ENCODE results near the gene CCNJ.
"Not testable (repeated sequence)": the region's sequence is repeated elsewhere in the genome, so short reads cannot be mapped to it uniquely, and the experiment has no call there.

Gene CCNJ

DNA sequence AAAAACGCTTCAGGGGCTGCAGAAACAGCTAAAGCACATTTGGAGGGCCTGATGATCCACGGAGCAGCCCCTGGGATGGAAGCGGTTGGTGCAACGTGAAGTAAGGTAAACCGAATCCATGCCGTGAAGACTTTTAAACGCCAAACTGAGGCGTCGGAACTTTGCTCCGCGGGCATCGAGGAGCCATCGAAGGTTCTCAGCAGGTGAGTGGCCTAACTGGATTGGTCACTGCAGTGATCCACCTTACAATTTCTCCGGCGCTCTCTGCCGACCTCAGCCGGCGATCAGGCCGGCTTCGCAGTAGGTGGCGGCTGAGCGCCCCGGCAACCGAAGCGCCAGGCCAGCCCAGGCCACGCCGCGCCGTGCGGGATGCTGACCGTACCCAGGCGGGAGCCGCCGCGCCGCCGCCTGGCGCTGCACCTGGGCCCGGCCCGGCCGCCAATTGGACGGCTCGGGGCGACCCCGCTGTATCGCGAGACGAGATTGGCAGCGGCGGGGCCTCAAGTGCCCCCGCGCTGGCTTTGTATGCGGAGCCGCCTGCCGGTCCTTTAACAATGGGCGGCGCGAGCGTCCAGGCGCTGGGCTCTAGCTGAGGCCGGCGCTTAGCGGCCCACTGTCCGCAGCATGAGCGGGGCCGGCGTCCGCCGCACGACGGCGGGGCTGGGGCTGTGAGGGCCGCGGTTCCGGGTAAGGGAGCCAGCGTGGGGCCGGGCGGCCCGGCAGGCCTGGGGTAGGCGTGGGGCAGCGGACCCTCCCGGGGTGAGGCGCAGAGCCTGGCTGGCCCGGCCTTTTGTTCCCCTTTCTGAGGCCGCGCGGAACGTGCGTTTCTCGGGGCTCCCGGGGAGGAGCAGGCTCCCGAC is at the start of gene CCNJ:
TSS of gene CCNJ (plus strand) at position 551 of the 860 bp plus-strand sequence. CDS start 811 bp downstream, outside the sequence.
- FAIRE-seq (peak; percentile 75), DNase-seq (ENCODE audit: extremely low spot score, insufficient read length, low read depth) (peak; percentile 92)

DNA sequence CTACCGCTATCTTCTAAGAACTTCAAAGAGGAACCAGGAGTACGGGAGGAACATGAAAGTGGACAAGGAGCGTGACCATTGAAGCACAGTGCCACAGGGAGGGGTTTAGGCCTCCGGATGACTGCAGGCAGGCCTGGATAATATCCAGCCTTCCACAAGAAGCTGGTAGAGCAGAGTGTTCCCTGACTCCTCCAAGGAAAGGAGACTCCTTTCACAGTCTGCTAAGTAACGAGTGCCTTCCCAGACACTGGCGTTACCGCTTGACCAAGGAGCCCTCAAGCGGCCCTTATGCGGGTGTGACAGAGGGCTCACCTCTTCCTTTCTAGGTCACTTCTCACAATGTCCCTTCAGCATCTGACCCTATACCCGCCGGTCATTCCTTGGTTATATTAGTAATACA is 49.0 kb upstream of the CCNJ start:
- FAIRE-seq; DNase-seq (ENCODE audit: extremely low spot score, insufficient read length, low read depth): not testable (repeated sequence)

- DNase-seq (ENCODE audit: extremely low spot score, insufficient read length, low read depth) = no peak
- no peak for FAIRE-seq
These were observed 45.1 kb upstream of the CCNJ start for GRCh38 chr10:95998255-95998784.

DNA sequence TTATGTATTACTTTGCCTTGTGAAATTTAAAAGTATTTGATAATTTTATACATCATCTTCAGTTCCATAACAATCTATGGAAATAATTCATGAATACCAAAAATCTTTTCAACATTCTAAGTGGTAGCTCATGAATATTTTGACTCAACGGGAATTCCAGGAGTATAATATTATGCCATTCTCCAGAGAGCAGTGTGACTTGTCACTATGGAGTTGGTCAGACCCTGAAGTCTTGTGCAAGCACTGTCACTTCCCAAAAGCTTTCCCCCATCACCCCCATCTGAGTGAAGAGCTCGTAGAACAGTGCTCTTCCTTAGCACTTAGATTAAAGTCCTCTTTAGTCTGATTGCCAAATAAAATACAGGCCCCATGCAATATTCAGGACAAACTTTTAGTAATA is 29.4 kb upstream of the CCNJ start:
- FAIRE-seq = no peak
- no peak for DNase-seq (ENCODE audit: extremely low spot score, insufficient read length, low read depth)

DNA sequence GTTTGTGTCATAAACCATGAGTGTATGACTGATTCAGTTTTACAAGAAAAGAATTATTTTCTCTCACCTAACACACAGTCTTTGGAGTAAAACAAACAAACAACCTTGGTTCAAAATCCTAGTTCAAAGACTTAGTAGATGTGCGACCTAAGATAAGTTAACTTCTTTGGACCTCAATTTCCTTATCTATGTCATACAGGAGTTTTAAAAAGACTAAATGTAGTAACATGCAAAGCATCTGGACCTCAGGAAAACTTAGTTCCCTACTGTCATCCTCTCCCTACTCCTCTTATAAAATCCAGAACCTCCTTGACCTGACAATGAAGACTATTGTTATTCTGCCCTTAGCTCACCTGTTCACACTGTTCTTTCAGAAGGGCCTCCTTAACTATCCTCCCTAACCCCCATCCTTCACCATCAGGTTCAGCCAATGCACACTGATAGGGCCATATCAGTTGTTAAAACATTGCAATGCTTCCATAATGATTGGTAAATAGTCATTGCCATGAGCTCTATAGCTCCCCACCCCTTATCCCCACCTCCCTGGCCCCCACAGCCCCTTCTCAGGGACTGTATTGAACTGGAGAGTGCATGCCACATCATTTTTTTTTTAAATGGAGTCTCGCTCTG is 28.8 kb upstream of the CCNJ start:
- FAIRE-seq (no peak), DNase-seq (ENCODE audit: extremely low spot score, insufficient read length, low read depth) (no peak)

DNA sequence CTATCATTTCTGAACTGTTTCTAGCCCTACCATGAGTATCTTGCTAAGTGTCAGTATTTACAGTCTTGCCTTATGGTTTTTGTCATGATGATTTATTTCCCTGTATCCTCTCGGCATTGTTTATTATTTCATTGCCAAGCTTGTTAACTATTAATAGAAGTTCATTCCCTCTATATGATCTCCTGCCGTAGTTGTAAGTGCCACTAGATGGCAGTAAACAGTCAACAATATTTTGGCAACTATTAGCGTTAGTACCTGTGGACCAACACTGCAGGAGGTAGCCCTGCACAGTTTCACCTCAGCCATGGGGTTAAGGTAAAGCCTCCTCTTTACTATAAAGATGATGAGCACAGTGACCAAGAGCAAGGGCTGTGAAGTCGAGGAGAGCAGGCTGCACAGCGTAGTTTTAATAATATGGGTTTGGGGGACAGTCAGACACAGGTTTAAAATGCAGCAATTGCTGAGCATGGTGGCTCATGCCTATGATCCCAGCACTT is 26.1 kb upstream of the CCNJ start:
- FAIRE-seq = peak; percentile 95
- DNase-seq (ENCODE audit: extremely low spot score, insufficient read length, low read depth) = peak; percentile 62

DNA sequence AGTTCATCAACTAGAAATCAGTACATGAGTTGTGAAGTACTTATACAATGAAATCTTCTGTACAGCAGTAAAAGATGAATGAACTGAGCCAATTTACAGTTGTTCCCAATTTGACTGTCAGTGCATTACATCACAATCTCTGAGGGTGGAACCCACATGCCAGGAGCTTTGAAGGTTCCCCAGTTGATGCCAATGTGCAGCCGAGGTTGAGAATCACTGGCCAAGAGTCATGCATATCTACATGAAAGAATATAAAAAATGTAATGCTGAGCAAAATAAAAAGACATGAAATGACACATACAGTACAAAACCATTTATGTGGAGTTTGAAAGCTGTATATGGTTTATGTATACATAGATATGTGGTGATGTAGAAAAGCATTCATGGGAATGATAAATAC is 22.1 kb upstream of the CCNJ start:
- no peak for FAIRE-seq
- DNase-seq (ENCODE audit: extremely low spot score, insufficient read length, low read depth) = no peak

DNA sequence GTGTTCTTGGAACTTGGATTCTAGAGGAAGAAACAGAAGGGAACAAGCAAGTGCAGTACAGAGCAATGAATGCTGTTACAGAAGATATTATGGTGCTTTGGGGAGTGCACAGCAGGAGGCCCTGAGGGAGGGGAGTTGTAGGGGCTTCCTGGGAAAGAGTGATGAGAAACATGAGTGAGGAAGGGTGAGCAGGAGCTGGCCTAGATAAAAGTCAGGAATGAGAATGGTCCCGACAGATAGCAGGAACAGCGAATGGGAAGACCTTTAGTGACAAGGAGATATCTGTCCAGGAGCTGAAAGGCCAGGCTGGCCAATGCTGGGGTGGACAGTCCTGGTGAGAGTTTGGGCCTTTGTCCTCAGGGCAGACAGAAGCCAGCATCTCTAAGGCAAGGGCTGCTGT is 20.6 kb upstream of the CCNJ start:
- DNase-seq (ENCODE audit: extremely low spot score, insufficient read length, low read depth) = no peak
- FAIRE-seq = no peak

- no peak for DNase-seq (ENCODE audit: extremely low spot score, insufficient read length, low read depth)
- FAIRE-seq = no peak
These were observed 20.2 kb upstream of the CCNJ start for GRCh38 chr10:96023168-96023567.

- no peak for DNase-seq (ENCODE audit: extremely low spot score, insufficient read length, low read depth)
These were observed 17.8 kb upstream of the CCNJ start for GRCh38 chr10:96025566-96025965.

GRCh38 chr10:96034625-96035024 is 8.8 kb upstream of the CCNJ start:
- FAIRE-seq (no peak), DNase-seq (ENCODE audit: extremely low spot score, insufficient read length, low read depth) (no peak)

More at GRCh38 chr10:96025566-96025965, 17.8 kb upstream of the CCNJ start:
- FAIRE-seq = no peak

GRCh38 chr10:96038476-96039387 is 4.7 kb upstream of the CCNJ start:
- no peak for FAIRE-seq
- DNase-seq (ENCODE audit: extremely low spot score, insufficient read length, low read depth) = no peak

DNA sequence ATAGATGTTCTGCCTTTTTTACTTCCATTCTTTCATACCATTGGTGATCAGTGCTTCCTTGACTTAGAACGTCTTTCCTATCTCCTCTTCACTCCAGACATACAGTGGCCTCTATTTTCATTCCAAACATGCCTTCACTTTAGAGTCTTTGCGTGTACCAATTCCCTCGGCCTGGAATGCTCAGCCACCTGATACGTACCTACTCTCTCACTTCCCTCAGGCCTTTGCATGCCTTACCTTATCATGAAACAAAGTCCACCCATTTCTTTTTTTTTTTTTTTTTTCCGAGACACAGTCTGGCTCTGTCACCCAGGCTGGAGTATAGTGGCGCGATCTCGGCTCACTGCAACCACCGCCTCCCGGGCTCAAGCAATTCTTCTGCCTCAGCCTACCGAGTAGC is 2.2 kb upstream of the CCNJ start:
- DNase-seq (ENCODE audit: extremely low spot score, insufficient read length, low read depth) (no peak), FAIRE-seq (no peak)

DNA sequence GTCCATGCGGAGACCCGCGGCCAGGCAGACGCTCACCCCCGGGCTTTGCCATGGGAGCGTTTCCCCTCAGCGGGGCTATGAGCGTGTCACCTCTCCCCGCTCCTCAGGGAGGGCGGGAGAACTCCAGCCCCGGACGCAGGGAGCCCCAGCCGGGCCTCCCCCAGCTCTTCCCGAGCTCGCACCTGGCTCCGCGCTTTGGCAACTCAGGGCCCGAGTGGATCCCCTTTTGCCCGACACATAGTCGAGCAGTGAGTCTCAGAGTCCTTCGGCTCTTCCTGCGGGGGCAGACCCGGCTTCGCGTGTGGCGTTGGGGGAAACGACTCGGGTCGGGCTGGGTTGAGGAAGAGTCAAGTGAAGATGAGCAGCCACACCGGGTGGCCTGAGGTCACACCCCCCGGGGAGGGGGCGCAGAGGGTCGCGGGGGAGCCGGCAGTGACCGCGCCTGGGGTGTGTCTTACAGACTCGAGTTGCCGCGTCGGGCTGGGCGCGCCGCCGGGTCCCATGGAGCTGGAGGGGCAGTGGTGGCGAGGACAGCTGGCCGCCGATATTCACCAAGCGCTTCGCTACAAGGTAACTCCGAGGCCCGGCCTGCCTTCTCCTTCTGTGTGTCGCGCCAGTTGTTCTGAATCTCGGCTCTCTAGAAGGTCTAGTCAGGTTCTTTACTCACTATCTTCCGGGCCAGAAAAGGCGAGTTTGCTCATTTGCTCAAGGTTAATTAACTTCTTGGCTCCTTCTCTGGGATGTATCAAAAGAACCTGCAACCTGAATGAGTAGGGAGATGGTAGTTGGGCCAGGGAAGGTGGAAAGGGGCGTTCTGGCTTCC is 721 bp downstream of the CCNJ start:
- FAIRE-seq = peak; percentile 38
- DNase-seq (ENCODE audit: extremely low spot score, insufficient read length, low read depth) = peak; percentile 36

- DNase-seq (ENCODE audit: extremely low spot score, insufficient read length, low read depth) (no peak), FAIRE-seq (peak; percentile 56)
These were observed 1.4 kb downstream of the CCNJ start for GRCh38 chr10:96044736-96045135.

DNA sequence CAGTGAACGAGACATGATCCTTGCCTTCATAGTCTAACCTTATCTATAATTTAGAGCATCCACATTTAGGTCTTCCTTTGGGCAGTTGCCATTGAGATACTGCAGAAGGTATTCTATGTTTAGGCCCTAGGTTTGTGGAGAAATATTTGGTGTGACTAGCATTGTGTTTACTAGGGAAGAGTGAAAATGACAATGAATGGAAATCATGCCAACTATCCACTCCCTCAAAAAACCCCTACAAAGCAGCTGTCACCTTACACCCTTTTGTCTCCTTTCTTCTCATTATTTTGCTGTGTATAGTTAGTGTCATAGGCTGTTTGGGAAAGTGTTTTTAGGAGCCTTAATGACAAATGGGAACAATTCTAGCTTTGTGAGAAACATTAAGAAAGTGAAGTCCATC is 3.2 kb downstream of the CCNJ start:
- DNase-seq (ENCODE audit: extremely low spot score, insufficient read length, low read depth) (no peak), FAIRE-seq (no peak)

GRCh38 chr10:96047004-96047649 is 3.7 kb downstream of the CCNJ start:
- FAIRE-seq = no peak
- no peak for DNase-seq (ENCODE audit: extremely low spot score, insufficient read length, low read depth)

GRCh38 chr10:96047925-96048324 is 4.5 kb downstream of the CCNJ start:
- not testable (repeated sequence) for FAIRE-seq; DNase-seq (ENCODE audit: extremely low spot score, insufficient read length, low read depth)

DNA sequence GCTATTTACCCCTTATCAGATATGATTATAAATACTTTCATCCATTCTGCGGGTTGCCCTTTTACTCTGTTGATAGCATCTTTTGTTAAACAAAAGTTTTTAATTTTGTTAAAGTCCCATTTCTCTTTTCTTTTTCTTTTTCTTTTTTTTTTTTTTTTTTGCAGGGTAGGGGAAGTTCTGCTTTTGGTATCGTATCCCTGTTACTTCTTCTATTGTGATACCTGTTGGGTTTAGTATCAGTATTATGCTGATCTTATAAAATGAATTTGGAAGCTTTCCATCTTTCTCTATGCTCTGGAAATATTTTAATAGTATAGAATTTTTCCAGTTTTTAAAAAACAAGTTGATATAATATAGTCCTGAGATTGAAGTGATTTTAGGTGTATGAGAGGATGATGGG is 6.0 kb downstream of the CCNJ start:
- DNase-seq (ENCODE audit: extremely low spot score, insufficient read length, low read depth) = no peak
- no peak for FAIRE-seq
